ENCODE results near the gene ITGA3.

ITGA3 gene

DNA sequence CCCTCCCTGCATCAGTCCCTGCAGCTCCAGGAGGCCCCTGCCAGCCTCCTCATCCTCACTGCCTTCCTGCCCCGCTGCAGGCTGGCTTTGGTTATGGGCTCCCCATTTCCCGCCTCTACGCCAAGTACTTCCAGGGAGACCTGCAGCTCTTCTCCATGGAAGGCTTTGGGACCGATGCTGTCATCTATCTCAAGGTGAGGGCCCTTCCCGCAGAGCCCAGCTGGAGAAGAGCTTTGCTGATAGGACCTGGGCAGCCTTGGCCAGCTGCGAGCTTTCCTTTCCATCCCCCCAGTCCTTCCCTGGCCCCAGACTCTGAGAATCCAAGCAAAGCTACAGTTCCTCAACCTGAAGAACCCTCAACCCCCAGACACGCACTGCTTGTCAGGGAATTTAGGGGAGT lies 53.3 kb downstream of the ITGA3 start:
- TF ChIP-seq EZH2phosphoT487 (IDR thresholded peaks at IDR 0.05; ENCODE audit: borderline replicate concordance): no peak
- TF ChIP-seq, protein P1, sequence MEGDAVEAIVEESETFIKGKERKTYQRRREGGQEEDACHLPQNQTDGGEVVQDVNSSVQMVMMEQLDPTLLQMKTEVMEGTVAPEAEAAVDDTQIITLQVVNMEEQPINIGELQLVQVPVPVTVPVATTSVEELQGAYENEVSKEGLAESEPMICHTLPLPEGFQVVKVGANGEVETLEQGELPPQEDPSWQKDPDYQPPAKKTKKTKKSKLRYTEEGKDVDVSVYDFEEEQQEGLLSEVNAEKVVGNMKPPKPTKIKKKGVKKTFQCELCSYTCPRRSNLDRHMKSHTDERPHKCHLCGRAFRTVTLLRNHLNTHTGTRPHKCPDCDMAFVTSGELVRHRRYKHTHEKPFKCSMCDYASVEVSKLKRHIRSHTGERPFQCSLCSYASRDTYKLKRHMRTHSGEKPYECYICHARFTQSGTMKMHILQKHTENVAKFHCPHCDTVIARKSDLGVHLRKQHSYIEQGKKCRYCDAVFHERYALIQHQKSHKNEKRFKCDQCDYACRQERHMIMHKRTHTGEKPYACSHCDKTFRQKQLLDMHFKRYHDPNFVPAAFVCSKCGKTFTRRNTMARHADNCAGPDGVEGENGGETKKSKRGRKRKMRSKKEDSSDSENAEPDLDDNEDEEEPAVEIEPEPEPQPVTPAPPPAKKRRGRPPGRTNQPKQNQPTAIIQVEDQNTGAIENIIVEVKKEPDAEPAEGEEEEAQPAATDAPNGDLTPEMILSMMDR (conservative IDR thresholded peaks at IDR 0.05; ENCODE audit: low read length): no peak
- no peaks in the 10 kb centered on the region for H3K79me2 ChIP-seq (ENCODE audit: insufficient read depth, low read length)
- H3K9me2 ChIP-seq (replicated peaks; ENCODE audit: low read depth, low read length): no peaks in the 10 kb centered on the region
- no peak overlapping the region for H3K9ac ChIP-seq (ENCODE audit: low read depth, low read length, poor library complexity, severe bottlenecking)
- H3K4me3 ChIP-seq (ENCODE audit: low read length, poor library complexity, severe bottlenecking): no peak overlapping the region
- no peaks in the 10 kb centered on the region for H4K20me1 ChIP-seq (ENCODE audit: insufficient read depth, low read length, poor library complexity, severe bottlenecking)
- H3K27me3 ChIP-seq (ENCODE audit: insufficient read depth, low read length, poor library complexity, severe bottlenecking): no peaks in the 10 kb centered on the region
- peaks cover 11% of the 10 kb centered on the region; the same call in 1 of the 2 replicates for H3K36me3 ChIP-seq (ENCODE audit: insufficient read depth, low read length)
- H3K4me2 ChIP-seq (ENCODE audit: low read depth, low read length, poor library complexity, severe bottlenecking): no peak overlapping the region
- no peaks in the 10 kb centered on the region for H3K4me1 ChIP-seq (ENCODE audit: insufficient read depth, low read length, poor library complexity, severe bottlenecking)
- H3F3A ChIP-seq (ENCODE audit: low read depth): no peaks in the 10 kb centered on the region
- no peak overlapping the region for H2AFZ ChIP-seq (ENCODE audit: low read length)
- no peaks in the 10 kb centered on the region for H3K9me3 ChIP-seq (ENCODE audit: insufficient read depth, low read depth, low read length)

DNA sequence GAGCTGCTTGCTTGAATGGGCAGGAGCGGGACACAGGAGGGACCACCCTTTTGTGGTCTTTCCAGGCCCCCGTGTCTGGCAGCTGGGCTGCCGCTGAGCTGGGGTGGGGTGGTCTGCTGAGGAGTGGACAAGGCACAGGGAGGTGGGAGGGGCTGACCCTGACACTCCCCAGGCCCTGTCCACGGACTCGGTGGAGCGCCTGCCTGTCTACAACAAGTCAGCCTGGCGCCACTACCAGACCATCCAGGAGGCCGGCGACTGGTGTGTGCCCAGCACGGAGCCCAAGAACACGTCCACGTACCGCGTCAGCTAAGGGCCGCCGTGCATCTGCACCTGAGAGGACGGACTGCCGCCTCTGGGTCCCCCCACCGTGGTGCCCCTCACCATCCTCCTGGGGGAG lies 53.9 kb downstream of the ITGA3 start:
- Histone ChIP-seq H3F3A (ENCODE audit: low read depth) (no peaks in the 10 kb centered on the region), H3K9me2 (replicated peaks; ENCODE audit: low read depth, low read length) (no peaks in the 10 kb centered on the region), H3K4me1 (ENCODE audit: insufficient read depth, low read length, poor library complexity, severe bottlenecking) (no peaks in the 10 kb centered on the region), H3K36me3 (ENCODE audit: insufficient read depth, low read length) (peaks cover 11% of the 10 kb centered on the region; the same call in 1 of the 2 replicates), H2AFZ (ENCODE audit: low read length) (no peak overlapping the region), H3K79me2 (ENCODE audit: insufficient read depth, low read length) (no peaks in the 10 kb centered on the region), H3K4me3 (ENCODE audit: low read length, poor library complexity, severe bottlenecking) (no peak overlapping the region), H3K9ac (ENCODE audit: low read depth, low read length, poor library complexity, severe bottlenecking) (no peak overlapping the region), H3K9me3 (ENCODE audit: insufficient read depth, low read depth, low read length) (no peaks in the 10 kb centered on the region), H4K20me1 (ENCODE audit: insufficient read depth, low read length, poor library complexity, severe bottlenecking) (no peaks in the 10 kb centered on the region), H3K27me3 (ENCODE audit: insufficient read depth, low read length, poor library complexity, severe bottlenecking) (no peaks in the 10 kb centered on the region), H3K4me2 (ENCODE audit: low read depth, low read length, poor library complexity, severe bottlenecking) (no peak overlapping the region)
- TF ChIP-seq, protein P1 (conservative IDR thresholded peaks at IDR 0.05; ENCODE audit: low read length): no peak
- no peak for TF ChIP-seq EZH2phosphoT487 (IDR thresholded peaks at IDR 0.05; ENCODE audit: borderline replicate concordance)

DNA sequence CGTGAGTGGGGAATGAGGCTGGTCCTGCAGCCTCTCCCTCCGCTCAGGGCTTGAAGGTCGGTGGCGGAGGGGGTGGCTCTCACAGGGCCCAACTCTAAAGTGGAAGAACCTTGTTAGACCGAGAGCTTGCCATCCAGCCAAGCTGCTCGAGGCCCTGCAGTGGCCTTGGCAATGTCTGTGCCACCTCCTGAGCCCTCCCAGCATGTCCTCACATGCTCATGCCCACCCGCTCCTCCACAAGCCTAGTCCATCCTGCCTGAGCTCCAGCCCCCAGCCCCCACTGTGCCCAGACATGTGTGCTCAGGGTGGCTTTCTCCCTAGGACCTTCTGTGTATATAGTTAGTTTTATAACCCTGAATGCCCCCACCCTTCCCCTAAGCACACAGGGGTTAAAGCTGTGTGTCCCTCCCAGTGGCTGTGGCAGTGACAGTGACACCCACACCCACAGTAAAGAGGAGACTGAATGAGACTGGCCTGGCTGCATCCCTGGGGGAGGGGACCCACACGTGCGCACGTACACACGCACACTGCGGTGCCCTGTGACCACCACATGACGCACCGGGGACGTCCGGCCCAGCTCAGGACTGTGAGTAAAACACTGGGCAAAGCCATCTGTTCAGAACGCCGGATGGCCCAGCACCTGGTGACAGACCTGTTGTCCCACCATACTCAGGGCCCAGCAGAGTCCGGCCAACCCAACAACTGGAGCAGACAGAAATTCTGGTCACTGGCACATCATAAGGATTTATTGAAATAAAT lies 54.9 kb downstream of the ITGA3 start:
- Histone ChIP-seq H3K4me1 (ENCODE audit: insufficient read depth, low read length, poor library complexity, severe bottlenecking) (no peaks in the 10 kb centered on the region), H3K9me2 (replicated peaks; ENCODE audit: low read depth, low read length) (no peaks in the 10 kb centered on the region), H3K36me3 (ENCODE audit: insufficient read depth, low read length) (peaks cover 11% of the 10 kb centered on the region; the same call in 1 of the 2 replicates), H3K9me3 (ENCODE audit: insufficient read depth, low read depth, low read length) (no peaks in the 10 kb centered on the region), H3K27me3 (ENCODE audit: insufficient read depth, low read length, poor library complexity, severe bottlenecking) (no peaks in the 10 kb centered on the region), H2AFZ (ENCODE audit: low read length) (no peak overlapping the region), H3K79me2 (ENCODE audit: insufficient read depth, low read length) (no peaks in the 10 kb centered on the region), H3F3A (ENCODE audit: low read depth) (no peaks in the 10 kb centered on the region), H3K9ac (ENCODE audit: low read depth, low read length, poor library complexity, severe bottlenecking) (no peak overlapping the region), H3K4me3 (ENCODE audit: low read length, poor library complexity, severe bottlenecking) (no peak overlapping the region), H3K4me2 (ENCODE audit: low read depth, low read length, poor library complexity, severe bottlenecking) (no peak overlapping the region), H4K20me1 (ENCODE audit: insufficient read depth, low read length, poor library complexity, severe bottlenecking) (no peaks in the 10 kb centered on the region)
- TF ChIP-seq, protein P1 (conservative IDR thresholded peaks at IDR 0.05; ENCODE audit: low read length): no peak
- TF ChIP-seq EZH2phosphoT487 (IDR thresholded peaks at IDR 0.05; ENCODE audit: borderline replicate concordance): no peak
